Left ventricle myocardium inferior (tissue), 1 donor: ENCODE data around the gene KRT6C. TPM values are rescaled to one million over a fixed set of nuclear protein-coding genes. Genes with fewer than 3 reads are reported as not detected.

Source experiments
- DNase-seq: peaks from one replicate; pipeline ENCODE4 v3.0.0-alpha.2; 2020
- H3K27ac ChIP-seq: fragments of 200-600 bp; replicated peaks from 2 replicates; pipeline ENCODE4 v1.8.0; 2021
- H3K27me3 ChIP-seq: fragments of 200-600 bp; 2 replicates; pipeline ENCODE4 v1.8.0; 2021; ENCODE audit warnings: low read depth
- H3K36me3 ChIP-seq: fragments of 200-600 bp; 2 replicates; pipeline ENCODE4 v1.8.0; 2021
- H3K4me1 ChIP-seq: fragments of 200-600 bp; 2 replicates; pipeline ENCODE4 v1.8.0; 2021
- H3K4me3 ChIP-seq: fragments of 200-600 bp; 2 replicates; pipeline ENCODE4 v1.8.0; 2021; ENCODE audit warnings: mild to moderate bottlenecking, moderate library complexity
- H3K9me3 ChIP-seq: fragments of 200-600 bp; replicated peaks from 2 replicates; pipeline ENCODE4 v1.8.0; 2021
- intact Hi-C: fragments of 100-400 bp; cut with micrococcal nuclease; formaldehyde crosslinking; loops from one replicate; pipeline ENCODE4 v1.11.0; 2022
- total RNA-seq: library from RNA; stranded (reverse); fragmentation: NEBNext Ultra II Directional; extraction: Animal tissue kit (Norgen Biotek cat#: 25700); gene quantifications from one replicate; pipeline ENCODE4 v1.2.1, GENCODE V29; 2021
- TF ChIP-seq, protein P1 (sequence below): fragments of 200-600 bp; IDR thresholded peaks from 2 replicates; pipeline ENCODE4 v1.8.0; 2021; ENCODE audit warnings: antibody characterized with exemption, mild to moderate bottlenecking, borderline replicate concordance
- donor health status: DM: no; HTN: yes; CAD: no; lungs with severe emphysema.

KRT6C gene
- total RNA-seq, 1 donor from 2014 or later = not detected

DNA sequence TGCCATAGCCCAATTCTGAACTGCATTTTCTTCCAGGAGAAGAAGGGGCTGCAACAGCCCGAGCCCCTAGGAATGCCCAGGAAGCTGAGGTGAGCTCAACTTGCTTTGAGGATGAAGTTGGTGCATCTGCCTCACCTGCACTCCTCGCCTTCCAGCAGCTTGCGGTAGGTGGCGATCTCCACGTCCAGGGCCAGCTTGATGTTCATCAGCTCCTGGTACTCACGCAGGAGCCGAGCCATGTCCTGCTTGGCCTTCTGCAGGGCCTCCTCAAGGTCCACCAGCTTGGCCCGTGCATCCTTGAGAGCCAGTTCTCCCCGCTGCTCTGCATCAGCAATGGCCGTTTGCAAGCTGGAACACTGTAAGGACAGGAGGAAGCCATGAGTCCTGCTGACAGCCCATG lies 45.5 kb downstream of the KRT6C start:
- DNase-seq = no peak
- TF ChIP-seq, protein P1, sequence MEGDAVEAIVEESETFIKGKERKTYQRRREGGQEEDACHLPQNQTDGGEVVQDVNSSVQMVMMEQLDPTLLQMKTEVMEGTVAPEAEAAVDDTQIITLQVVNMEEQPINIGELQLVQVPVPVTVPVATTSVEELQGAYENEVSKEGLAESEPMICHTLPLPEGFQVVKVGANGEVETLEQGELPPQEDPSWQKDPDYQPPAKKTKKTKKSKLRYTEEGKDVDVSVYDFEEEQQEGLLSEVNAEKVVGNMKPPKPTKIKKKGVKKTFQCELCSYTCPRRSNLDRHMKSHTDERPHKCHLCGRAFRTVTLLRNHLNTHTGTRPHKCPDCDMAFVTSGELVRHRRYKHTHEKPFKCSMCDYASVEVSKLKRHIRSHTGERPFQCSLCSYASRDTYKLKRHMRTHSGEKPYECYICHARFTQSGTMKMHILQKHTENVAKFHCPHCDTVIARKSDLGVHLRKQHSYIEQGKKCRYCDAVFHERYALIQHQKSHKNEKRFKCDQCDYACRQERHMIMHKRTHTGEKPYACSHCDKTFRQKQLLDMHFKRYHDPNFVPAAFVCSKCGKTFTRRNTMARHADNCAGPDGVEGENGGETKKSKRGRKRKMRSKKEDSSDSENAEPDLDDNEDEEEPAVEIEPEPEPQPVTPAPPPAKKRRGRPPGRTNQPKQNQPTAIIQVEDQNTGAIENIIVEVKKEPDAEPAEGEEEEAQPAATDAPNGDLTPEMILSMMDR = no peak
- Histone ChIP-seq H3K4me1 (no peaks in the 10 kb centered on the region), H3K27ac (no peak overlapping the region), H3K4me3 (no peak overlapping the region), H3K27me3 (peaks cover 67% of the 10 kb centered on the region), H3K36me3 (no peaks in the 10 kb centered on the region), H3K9me3 (no peaks in the 10 kb centered on the region)
- intact Hi-C loops = no loop called here

- no peak for DNase-seq
- no peaks in the 10 kb centered on the region for H3K4me1 ChIP-seq
- intact Hi-C loops = no loop called here
These were observed 46.5 kb downstream of the KRT6C start for GRCh38 chr12:52427083-52427482.

DNA sequence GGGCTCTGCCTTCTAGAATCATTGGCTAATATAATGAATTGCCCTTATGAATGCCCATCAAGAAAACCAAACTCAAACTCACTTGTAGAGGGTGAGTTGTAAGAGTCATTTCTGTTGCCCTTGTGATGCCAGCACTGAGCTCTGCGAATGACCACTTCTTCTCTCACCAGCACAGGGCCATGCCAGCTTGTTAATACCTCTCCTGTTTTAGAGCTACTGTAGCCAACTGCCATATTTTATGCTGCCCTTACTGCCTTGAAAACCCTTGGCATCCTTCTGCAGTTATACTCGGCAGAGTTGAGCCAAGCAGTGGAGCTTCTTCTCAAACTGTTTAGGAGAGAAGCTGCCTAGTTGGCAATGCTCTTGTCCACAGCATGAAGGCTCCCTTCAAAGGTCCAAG lies 47.6 kb downstream of the KRT6C start:
- no peaks in the 10 kb centered on the region for H3K9me3 ChIP-seq
- no peaks in the 10 kb centered on the region for H3K4me1 ChIP-seq
- no peaks in the 10 kb centered on the region for H3K36me3 ChIP-seq
- no peak overlapping the region for H3K4me3 ChIP-seq
- TF ChIP-seq, protein P1 = no peak
- DNase-seq = no peak
- no peak overlapping the region for H3K27ac ChIP-seq
- intact Hi-C loops = no loop called here
- H3K27me3 ChIP-seq = peaks cover 60% of the 10 kb centered on the region

More at GRCh38 chr12:52427083-52427482, 46.5 kb downstream of the KRT6C start:
- Histone ChIP-seq H3K4me3 (no peak overlapping the region), H3K27ac (no peak overlapping the region), H3K27me3 (peaks cover 61% of the 10 kb centered on the region), H3K36me3 (no peaks in the 10 kb centered on the region), H3K9me3 (no peaks in the 10 kb centered on the region)
- TF ChIP-seq, protein P1 = no peak

- intact Hi-C loops = no loop called here
- DNase-seq = no peak
- TF ChIP-seq, protein P1 = no peak
- Histone ChIP-seq H3K27me3 (peaks cover 56% of the 10 kb centered on the region), H3K36me3 (no peaks in the 10 kb centered on the region), H3K4me1 (no peaks in the 10 kb centered on the region), H3K4me3 (no peak overlapping the region), H3K9me3 (no peaks in the 10 kb centered on the region), H3K27ac (no peak overlapping the region)
These were observed 48.1 kb downstream of the KRT6C start for GRCh38 chr12:52425466-52425865.

GRCh38 chr12:52423661-52424500 lies 49.7 kb downstream of the KRT6C start:
- intact Hi-C loops = no loop called here
- H3K27ac ChIP-seq = no peak overlapping the region
- TF ChIP-seq, protein P1 = no peak

More at GRCh38 chr12:52423661-52424500, 49.7 kb downstream of the KRT6C start:
- Histone ChIP-seq H3K27me3 (peaks cover 50% of the 10 kb centered on the region), H3K4me1 (no peaks in the 10 kb centered on the region), H3K9me3 (no peaks in the 10 kb centered on the region), H3K4me3 (no peak overlapping the region), H3K36me3 (no peaks in the 10 kb centered on the region)
- no peak for DNase-seq
